ENCODE results near the gene ARHGEF9. TPM values are rescaled to one million over a fixed set of nuclear protein-coding genes. Genes with fewer than 3 reads are reported as not detected.

ARHGEF9 gene
- total RNA-seq = 10.4 and 12.5 TPM in 2 replicates

DNA sequence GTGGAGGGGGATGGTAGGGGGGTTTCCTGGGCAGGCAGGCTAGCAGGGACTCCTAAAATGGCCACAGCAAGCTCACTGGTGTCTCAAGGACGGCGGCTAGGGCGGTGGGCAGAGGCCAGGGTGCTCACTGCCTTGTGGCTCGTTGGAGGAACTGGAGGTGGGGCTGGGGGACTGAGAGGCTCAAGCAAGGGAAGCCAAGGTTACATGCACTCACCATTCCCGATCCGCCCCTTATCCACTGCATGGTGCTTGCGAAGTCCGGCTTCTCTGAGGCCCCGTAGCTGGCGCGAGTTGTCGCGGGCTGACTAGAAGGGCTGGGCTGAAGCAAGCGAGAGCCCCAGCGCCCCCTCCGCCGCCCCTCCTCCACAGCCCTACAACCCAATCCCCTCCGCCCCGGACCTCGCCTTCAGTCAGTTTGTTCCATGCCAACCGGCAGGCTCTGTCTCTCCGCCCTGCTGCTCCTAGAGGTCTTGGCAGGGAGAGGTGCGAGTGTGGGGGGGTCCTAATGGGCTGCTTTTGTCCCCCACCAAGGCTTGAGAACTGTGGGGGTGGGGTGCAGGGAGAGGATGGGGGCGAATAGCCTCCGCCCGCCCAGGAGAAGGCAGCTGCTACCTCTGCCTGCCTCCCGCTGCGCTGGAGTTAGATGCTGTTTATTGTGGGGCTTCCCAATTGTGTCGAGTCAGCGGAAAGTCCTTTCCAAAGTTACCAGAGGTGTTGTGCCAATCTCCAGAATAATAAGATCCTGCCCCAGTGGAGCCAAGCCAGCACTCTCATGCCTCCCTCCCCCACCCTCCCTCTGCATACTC lies at the start of gene ARHGEF9:
TSS of gene ARHGEF9 (minus strand) at position 313 of the 806 bp plus-strand sequence. CDS start at position 244, 69 bp downstream.

Measured in smooth muscle cell of bladder (primary cell).